ENCODE measurements around the gene KY. TPM values are rescaled to one million over a fixed set of nuclear protein-coding genes. Genes with fewer than 3 reads are reported as not detected.

KY gene
- total and polyA plus RNA-seq, 9 donors: 34.2 to 81.8 (median 51.1) TPM

- Histone ChIP-seq H3K4me3 (ENCODE audit: low read length) (no peak overlapping the region), H3K4me1 (ENCODE audit: control insufficient read depth, insufficient read depth, low read length) (no peaks in the 10 kb centered on the region), H3K27me3 (ENCODE audit: control insufficient read depth, insufficient read depth, low read length) (no peaks in the 10 kb centered on the region), H3K9me3 (replicated peaks; ENCODE audit: control insufficient read depth, low read depth, low read length) (no peaks in the 10 kb centered on the region), H3K27ac (ENCODE audit: low read length) (no peak overlapping the region), H3K36me3 (ENCODE audit: control insufficient read depth, insufficient read depth, low read length) (peaks cover 20% of the 10 kb centered on the region)
- DNase-seq: no peak
- WGBS (ENCODE audit: insufficient coverage): 100% methylated on average over 4 of the region's 6 CpGs
These were observed 87.2 kb downstream of the KY start for GRCh38 chr3:134563601-134564000.

GRCh38 chr3:134562055-134562454 lies 88.8 kb downstream of the KY start:
- Histone ChIP-seq H3K27ac (ENCODE audit: low read length) (no peak overlapping the region), H3K4me1 (ENCODE audit: control insufficient read depth, insufficient read depth, low read length) (no peaks in the 10 kb centered on the region), H3K36me3 (ENCODE audit: control insufficient read depth, insufficient read depth, low read length) (peaks cover 22% of the 10 kb centered on the region), H3K4me3 (ENCODE audit: low read length) (no peak overlapping the region), H3K27me3 (ENCODE audit: control insufficient read depth, insufficient read depth, low read length) (no peaks in the 10 kb centered on the region), H3K9me3 (replicated peaks; ENCODE audit: control insufficient read depth, low read depth, low read length) (no peaks in the 10 kb centered on the region)
- DNase-seq: no peak
- WGBS (ENCODE audit: insufficient coverage): 92% methylated on average over 4 of the region's 4 CpGs

DNA sequence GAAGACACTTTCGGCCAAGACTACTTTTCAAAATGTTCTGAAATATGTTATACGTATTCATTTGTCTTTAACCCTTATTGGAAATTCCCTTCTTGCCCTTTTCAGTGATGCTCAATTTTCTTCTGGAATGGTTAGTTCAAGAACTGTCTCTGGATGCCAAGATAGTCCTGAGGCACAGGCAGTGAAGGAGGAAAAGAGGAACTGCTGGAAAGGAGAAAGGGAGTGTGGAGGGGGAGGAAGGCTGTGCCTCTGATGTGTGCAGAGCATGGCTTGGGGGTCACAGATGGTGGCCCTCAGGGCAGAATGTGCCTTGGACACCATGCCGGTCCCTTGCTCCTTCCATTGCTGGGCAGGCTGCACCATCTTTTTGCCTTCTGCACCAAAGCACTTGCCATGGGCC lies 91.2 kb downstream of the KY start:
- Histone ChIP-seq H3K27ac (ENCODE audit: low read length) (no peak overlapping the region), H3K27me3 (ENCODE audit: control insufficient read depth, insufficient read depth, low read length) (no peaks in the 10 kb centered on the region), H3K4me1 (ENCODE audit: control insufficient read depth, insufficient read depth, low read length) (no peaks in the 10 kb centered on the region), H3K9me3 (replicated peaks; ENCODE audit: control insufficient read depth, low read depth, low read length) (no peaks in the 10 kb centered on the region), H3K4me3 (ENCODE audit: low read length) (no peak overlapping the region), H3K36me3 (ENCODE audit: control insufficient read depth, insufficient read depth, low read length) (peaks cover 22% of the 10 kb centered on the region)
- no peak for DNase-seq
- WGBS (ENCODE audit: insufficient coverage): no CpG with 5 or more reads among the region's 3 CpGs

Other genes with a start within 250 kb of the KY start
- gene ANAPC13, start 165.0 kb downstream of the KY start, total RNA-seq: 62.3 TPM
- gene ANAPC13, start 165.0 kb downstream of the KY start, polyA plus RNA-seq (ENCODE audit: insufficient read depth in 1 of 8, insufficient read length in 8 of 8, low replicate concordance in 1 of 8): 10 to 100 TPM; 58.3 to 91.3 (median 65.4) TPM
- gene CEP63, start 165.0 kb downstream of the KY start, total RNA-seq: 22.3 TPM
- gene CEP63, start 165.0 kb downstream of the KY start, polyA plus RNA-seq (ENCODE audit: insufficient read depth in 1 of 8, insufficient read length in 8 of 8, low replicate concordance in 1 of 8): 10 to 100 TPM; 27.2 to 40.1 (median 36.3) TPM
- 3.5 TPM for gene EPHB1, start 144.2 kb upstream of the KY start, total RNA-seq
- 10 to 100 TPM; 30.5 to 53.4 (median 40.1) TPM for gene EPHB1, start 144.2 kb upstream of the KY start, polyA plus RNA-seq (ENCODE audit: insufficient read depth in 1 of 8, insufficient read length in 8 of 8, low replicate concordance in 1 of 8)